Measurements from ENCODE around the gene OCIAD2.
A peak's percentile ranks its signal among the peaks of the same experiment; 100 is the strongest.
"Not testable (repeated sequence)": the region's sequence is repeated elsewhere in the genome, so short reads cannot be mapped to it uniquely, and the experiment has no call there.

The OCIAD2 gene

DNA sequence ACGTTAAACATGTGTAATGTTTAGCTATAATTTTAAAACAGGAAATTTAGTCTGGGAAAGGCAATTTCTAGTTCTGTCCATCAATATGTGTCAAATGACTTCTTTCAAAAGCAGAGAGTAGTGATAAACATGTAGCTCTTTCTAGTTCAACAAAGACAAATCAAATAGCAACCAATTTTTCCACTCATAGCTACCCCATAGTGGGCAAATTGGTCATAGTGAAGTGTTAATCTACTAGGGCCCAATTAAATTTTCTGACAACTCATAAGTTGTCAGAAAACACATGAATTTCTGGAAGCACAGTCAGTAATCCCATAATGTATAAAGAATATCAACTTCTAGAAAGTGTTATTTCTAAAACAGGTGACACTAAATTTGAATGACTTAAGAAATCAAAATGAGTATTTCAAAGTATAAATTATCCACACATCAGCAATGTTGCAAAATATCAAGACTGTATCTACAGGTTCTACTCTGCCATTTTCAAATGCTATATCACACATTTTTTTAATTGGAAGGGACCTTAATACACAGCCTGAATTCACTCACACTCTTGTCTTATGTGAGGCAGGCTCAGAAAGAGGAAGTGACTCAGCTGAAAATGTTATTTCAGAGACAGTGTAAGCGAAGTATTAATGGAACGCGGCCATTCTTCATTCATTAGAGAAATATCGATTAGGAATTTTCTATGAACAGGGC lies 7.7 kb downstream of the OCIAD2 start:
- Mint-ChIP-seq H3K9me3 (no peaks in the 10 kb centered on the region), H3K36me3 (ENCODE audit: low read depth) (peaks cover 64% of the 10 kb centered on the region), H3K4me3 (peak overlapping the region; percentile 36), H3K4me1 (peaks cover 27% of the 10 kb centered on the region), H3K27me3 (no peaks in the 10 kb centered on the region), H3K27ac (peak overlapping the region; percentile 79)
- ATAC-seq (peak; percentile 82), DNase-seq (no peak)

GRCh38 chr4:48896845-48897244 lies 9.7 kb downstream of the OCIAD2 start:
- DNase-seq = no peak
- H3K27ac Mint-ChIP-seq = no peak overlapping the region

GRCh38 chr4:48891028-48891619 lies 15.4 kb downstream of the OCIAD2 start:
- no peak for ATAC-seq
- peaks cover 10% of the 10 kb centered on the region for H3K9me3 Mint-ChIP-seq
- no peaks in the 10 kb centered on the region for H3K4me1 Mint-ChIP-seq
- H3K4me3 Mint-ChIP-seq = no peak overlapping the region
- no peak for DNase-seq
- H3K27ac Mint-ChIP-seq = no peak overlapping the region
- H3K27me3 Mint-ChIP-seq = no peaks in the 10 kb centered on the region
- H3K36me3 Mint-ChIP-seq (ENCODE audit: low read depth) = peaks cover 65% of the 10 kb centered on the region

More at GRCh38 chr4:48896845-48897244, 9.7 kb downstream of the OCIAD2 start:
- H3K27me3 Mint-ChIP-seq = no peaks in the 10 kb centered on the region
- no peaks in the 10 kb centered on the region for H3K9me3 Mint-ChIP-seq
- H3K36me3 Mint-ChIP-seq (ENCODE audit: low read depth) = peaks cover 67% of the 10 kb centered on the region
- peaks cover 24% of the 10 kb centered on the region for H3K4me1 Mint-ChIP-seq
- ATAC-seq = no peak
- H3K4me3 Mint-ChIP-seq = no peak overlapping the region

- not testable (repeated sequence) for H3K4me1 Mint-ChIP-seq, H3K27me3 Mint-ChIP-seq, DNase-seq, ATAC-seq, H3K27ac Mint-ChIP-seq, H3K4me3 Mint-ChIP-seq
- peaks cover 56% of the 10 kb centered on the region for H3K36me3 Mint-ChIP-seq (ENCODE audit: low read depth)
- peaks cover 10% of the 10 kb centered on the region for H3K9me3 Mint-ChIP-seq
These were observed 16.8 kb downstream of the OCIAD2 start for GRCh38 chr4:48889750-48890149.

DNA sequence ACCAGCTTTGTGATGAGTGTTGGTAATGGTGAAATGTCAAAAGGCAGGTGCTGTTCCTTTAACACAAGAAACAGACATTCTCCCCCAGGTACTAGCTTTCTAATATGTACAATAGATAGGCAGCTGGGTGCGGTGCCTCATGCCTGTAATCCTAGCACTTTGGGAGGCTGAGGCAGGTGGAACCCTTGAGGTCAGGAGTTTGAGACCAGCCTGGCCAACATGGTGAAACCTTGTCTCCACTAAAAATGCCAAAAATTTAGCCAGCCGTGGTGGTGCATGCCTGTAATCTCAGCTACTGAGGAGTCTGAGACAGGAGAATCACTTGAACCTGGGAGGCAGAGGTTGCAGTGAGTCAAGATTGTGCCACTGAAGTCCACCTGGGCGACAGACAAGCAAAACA lies 24.9 kb downstream of the OCIAD2 start:
- H3K4me1 Mint-ChIP-seq; H3K36me3 Mint-ChIP-seq (ENCODE audit: low read depth); H3K9me3 Mint-ChIP-seq; ATAC-seq; DNase-seq; H3K27me3 Mint-ChIP-seq; H3K4me3 Mint-ChIP-seq; H3K27ac Mint-ChIP-seq: not testable (repeated sequence)

DNA sequence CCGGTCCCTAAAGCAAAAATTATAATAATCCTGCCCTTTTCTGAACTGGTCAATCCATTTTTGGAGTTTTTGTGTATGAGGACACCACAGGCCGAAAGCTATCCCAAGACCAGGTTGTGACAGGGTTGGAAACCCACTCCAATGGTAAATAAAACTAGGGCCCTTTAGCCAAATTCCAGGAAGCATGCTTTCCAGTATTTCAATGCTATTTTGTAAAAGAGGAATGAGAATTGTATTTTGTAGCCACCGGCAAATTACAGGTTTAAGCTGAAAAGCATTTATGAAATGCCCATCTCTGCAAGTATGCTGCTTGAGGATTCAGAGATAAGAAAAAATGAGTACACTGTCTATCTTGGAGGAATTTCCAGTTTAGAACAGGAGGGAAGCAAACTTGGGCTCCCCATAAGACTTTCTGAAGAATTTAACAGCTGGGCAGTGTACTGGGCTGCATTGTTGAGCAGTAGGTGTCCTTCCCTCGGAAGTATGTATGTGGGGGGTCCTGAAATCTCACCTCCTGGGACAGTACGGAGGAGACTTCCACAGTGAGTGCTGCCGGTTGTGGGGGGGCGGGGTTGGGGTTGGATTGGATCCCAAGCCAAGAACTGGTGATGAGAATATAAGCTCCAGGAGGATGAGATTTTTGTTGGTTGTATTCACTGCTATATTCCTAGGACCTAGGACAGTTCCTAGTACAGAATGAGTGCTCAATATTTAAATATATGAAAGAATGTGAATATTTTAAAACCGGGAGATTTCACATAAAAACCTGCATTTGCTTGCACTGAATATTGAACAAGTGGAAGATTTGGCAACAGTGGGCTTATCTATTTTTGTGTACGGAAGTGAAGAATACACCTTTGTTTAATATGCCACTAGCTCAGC lies 26.8 kb downstream of the OCIAD2 start:
- Mint-ChIP-seq H3K4me3 (no peak overlapping the region), H3K9me3 (peaks cover 3% of the 10 kb centered on the region), H3K27ac (no peak overlapping the region), H3K27me3 (peaks cover 1% of the 10 kb centered on the region), H3K36me3 (ENCODE audit: low read depth) (peaks cover 5% of the 10 kb centered on the region), H3K4me1 (no peaks in the 10 kb centered on the region)
- DNase-seq (no peak), ATAC-seq (no peak)

- ATAC-seq (no peak), DNase-seq (no peak)
- H3K9me3 Mint-ChIP-seq = peaks cover 6% of the 10 kb centered on the region
- peaks cover 1% of the 10 kb centered on the region for H3K27me3 Mint-ChIP-seq
- peaks cover 2% of the 10 kb centered on the region for H3K36me3 Mint-ChIP-seq (ENCODE audit: low read depth)
- H3K4me1 Mint-ChIP-seq = no peaks in the 10 kb centered on the region
- H3K4me3 Mint-ChIP-seq = no peak overlapping the region
- no peak overlapping the region for H3K27ac Mint-ChIP-seq
These were observed 28.6 kb downstream of the OCIAD2 start for GRCh38 chr4:48877827-48878535.

- H3K4me3 Mint-ChIP-seq, H3K27me3 Mint-ChIP-seq: not testable (repeated sequence)
These were observed 41.9 kb downstream of the OCIAD2 start for GRCh38 chr4:48864696-48865095.

DNA sequence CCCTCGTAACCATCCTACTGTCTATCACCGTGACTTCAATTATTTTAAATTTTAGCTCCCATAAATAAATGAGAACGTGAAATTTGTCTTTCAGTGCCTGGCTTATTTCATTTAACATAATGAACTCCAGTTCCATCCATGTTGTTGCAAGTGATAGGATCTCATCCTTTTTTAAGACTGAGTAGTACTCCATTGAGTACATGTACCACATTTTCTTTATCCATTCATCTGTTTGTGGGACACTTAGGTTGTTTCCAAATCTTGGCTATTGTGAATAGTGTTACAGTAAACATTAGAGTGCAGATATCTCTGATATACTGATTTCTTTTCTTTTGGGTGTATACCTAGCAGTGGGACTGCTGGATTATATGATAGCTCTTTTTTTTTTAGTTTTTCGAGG lies 42.8 kb downstream of the OCIAD2 start:
- no peak overlapping the region for H3K27ac Mint-ChIP-seq
- DNase-seq (no peak), ATAC-seq (no peak)
- no peaks in the 10 kb centered on the region for H3K27me3 Mint-ChIP-seq
- H3K4me3 Mint-ChIP-seq = no peak overlapping the region
- H3K4me1 Mint-ChIP-seq = no peaks in the 10 kb centered on the region
- H3K9me3 Mint-ChIP-seq = no peaks in the 10 kb centered on the region
- H3K36me3 Mint-ChIP-seq (ENCODE audit: low read depth) = peaks cover 14% of the 10 kb centered on the region

More at GRCh38 chr4:48864696-48865095, 41.9 kb downstream of the OCIAD2 start:
- not testable (repeated sequence) for H3K9me3 Mint-ChIP-seq, H3K4me1 Mint-ChIP-seq, H3K27ac Mint-ChIP-seq, DNase-seq, ATAC-seq
- H3K36me3 Mint-ChIP-seq (ENCODE audit: low read depth) = peaks cover 10% of the 10 kb centered on the region

- Mint-ChIP-seq H3K27ac (no peak overlapping the region), H3K4me3 (no peak overlapping the region), H3K27me3 (no peaks in the 10 kb centered on the region), H3K4me1 (peaks cover 10% of the 10 kb centered on the region), H3K36me3 (ENCODE audit: low read depth) (peaks cover 21% of the 10 kb centered on the region), H3K9me3 (no peaks in the 10 kb centered on the region)
- no peak for ATAC-seq
- no peak for DNase-seq
These were observed 43.9 kb downstream of the OCIAD2 start for GRCh38 chr4:48862661-48863060.

- no peak for DNase-seq
- Mint-ChIP-seq H3K4me1 (peaks cover 12% of the 10 kb centered on the region), H3K27ac (no peak overlapping the region), H3K9me3 (no peaks in the 10 kb centered on the region), H3K36me3 (ENCODE audit: low read depth) (peaks cover 24% of the 10 kb centered on the region), H3K27me3 (no peaks in the 10 kb centered on the region), H3K4me3 (no peak overlapping the region)
- no peak for ATAC-seq
These were observed 44.5 kb downstream of the OCIAD2 start for GRCh38 chr4:48862038-48862437.

- H3K36me3 Mint-ChIP-seq (ENCODE audit: low read depth) = peaks cover 42% of the 10 kb centered on the region
- H3K9me3 Mint-ChIP-seq = no peaks in the 10 kb centered on the region
- peak; percentile 82 for ATAC-seq
- H3K4me3 Mint-ChIP-seq = no peak overlapping the region
- no peak for DNase-seq
- peak overlapping the region; percentile 74 for H3K27ac Mint-ChIP-seq
- H3K4me1 Mint-ChIP-seq = peaks cover 28% of the 10 kb centered on the region
- no peaks in the 10 kb centered on the region for H3K27me3 Mint-ChIP-seq
These were observed 48.4 kb downstream of the OCIAD2 start for GRCh38 chr4:48858130-48858529.

DNA sequence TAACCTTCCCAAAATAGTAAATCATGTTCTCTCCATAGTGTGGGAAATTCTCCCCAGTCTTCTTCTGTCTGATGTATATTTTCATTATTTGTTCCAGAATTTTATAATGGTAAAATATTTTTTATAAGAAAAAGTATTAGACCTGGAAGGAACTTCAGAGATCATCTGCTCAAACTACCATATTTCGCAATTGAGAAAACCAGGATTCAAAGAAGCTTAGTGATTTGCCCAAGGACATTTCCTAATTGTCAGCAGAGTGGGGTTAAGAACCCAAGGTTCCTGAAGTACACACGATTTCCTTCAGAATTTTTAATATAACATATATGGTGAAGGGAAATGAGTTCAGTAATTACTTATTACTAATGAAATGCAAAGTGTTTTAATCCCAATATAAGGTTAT lies 51.6 kb downstream of the OCIAD2 start:
- Mint-ChIP-seq H3K4me1 (peaks cover 43% of the 10 kb centered on the region), H3K4me3 (no peak overlapping the region), H3K9me3 (no peaks in the 10 kb centered on the region), H3K36me3 (ENCODE audit: low read depth) (peaks cover 48% of the 10 kb centered on the region), H3K27ac (no peak overlapping the region), H3K27me3 (no peaks in the 10 kb centered on the region)
- ATAC-seq (no peak), DNase-seq (no peak)

DNA sequence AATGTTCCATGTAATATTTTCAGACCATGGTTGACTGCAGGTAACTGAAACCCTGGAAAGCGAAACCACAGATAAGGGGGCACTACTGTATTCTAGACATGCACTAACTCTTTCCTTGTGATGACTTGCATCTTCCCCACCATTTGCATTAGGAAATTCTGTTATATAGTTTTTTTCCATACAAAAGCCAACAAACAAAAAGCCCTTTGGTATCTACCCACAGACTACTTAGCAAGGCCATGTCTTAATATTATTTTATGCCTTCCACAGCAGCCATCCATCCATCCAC lies 52.2 kb downstream of the OCIAD2 start:
- Mint-ChIP-seq H3K4me1 (peaks cover 43% of the 10 kb centered on the region), H3K27ac (peak overlapping the region; percentile 43), H3K36me3 (ENCODE audit: low read depth) (peaks cover 46% of the 10 kb centered on the region), H3K4me3 (no peak overlapping the region), H3K27me3 (no peaks in the 10 kb centered on the region), H3K9me3 (no peaks in the 10 kb centered on the region)
- ATAC-seq (no peak), DNase-seq (no peak)

Data from activated naive CD8-positive, alpha-beta T cell treated with anti-CD3 and anti-CD28 coated beads, Interleukin-2, amount 50 U/mL, for 24 hours (primary cell).